K562 (cell line): ENCODE results near the gene ARPC1A. TPM values are rescaled to one million over a fixed set of nuclear protein-coding genes. Genes with fewer than 3 reads are reported as not detected.

Experiments
- ATAC-seq: fragments of 200-7000 bp; cut with Tn5 transposase; 3 replicates; pipeline ENCODE4 v1.9.1; 2020; ENCODE audit warnings: moderate library complexity
- BruUV-seq: library from RNA; stranded (reverse); fragments of 400-500 nt; replicated peaks from 2 replicates; lab custom pipeline; 2021; lab: Mats Ljungman, UMichigan
- CTCF ChIA-PET: fragments of 300-600 bp; formaldehyde crosslinking; extraction: SDS; loops from one replicate; lab custom pipeline; 2021; ENCODE audit warnings: low intra/inter-chr PET ratio; lab: Yijun Ruan, JAX
- POLR2A ChIA-PET: fragments of 300-600, 350-650 bp; sonication (Branson Sonifier 250); formaldehyde crosslinking; extraction: SDS; loops from one replicate; lab custom pipeline; 2021; ENCODE audit warnings: antibody characterized with exemption, inconsistent platforms; lab: Yijun Ruan, JAX
- DNase-seq, 4 experiments: peaks; one replicate each; pipeline versions ENCODE4 v3.0.0 to v3.0.0-alpha.2; 2011 to 2018; ENCODE audit warnings: low spot score in 3 of 4, mixed read lengths in 3 of 4; ENCODE audit errors: extremely low read depth in 1 of 4
- FAIRE-seq: peaks from 2 replicates; lab custom pipeline; 2011; peaks lifted over from hg19 to GRCh38; lab: Jason Lieb, UNC
- H2AFZ ChIP-seq: 2 replicates; pipeline ENCODE4 v1.6.0; 2011; ENCODE audit warnings: low read depth, low read length, control low read depth, inconsistent platforms
- H3K27ac ChIP-seq: fragments of 200-600 bp; 3 replicates; pipeline ENCODE4 v1.8.0; 2011; ENCODE audit warnings: low read depth, mild to moderate bottlenecking, control low read depth, inconsistent platforms, low read length, moderate library complexity, mixed read lengths; ENCODE audit errors: extremely low read depth
- H3K27me3 ChIP-seq, 2 experiments: fragments of 300-600 bp in 1 of 2; 2 replicates in 1 of 2; 3 replicates in 1 of 2; pipeline versions ENCODE4 v1.6.0 to v1.8.0; 2011; ENCODE audit warnings: inconsistent platforms in 2 of 2, low read length in 2 of 2, mild to moderate bottlenecking in 1 of 2, mixed read lengths in 1 of 2, moderate library complexity in 1 of 2; ENCODE audit not compliant: control insufficient read depth in 2 of 2, insufficient read depth in 2 of 2
- H3K36me3 ChIP-seq: fragments of 300-600 bp; 3 replicates; pipeline ENCODE4 v1.8.0; 2011; ENCODE audit warnings: mild to moderate bottlenecking, low read length, inconsistent platforms; ENCODE audit not compliant: control insufficient read depth, insufficient read depth
- H3K4me1 ChIP-seq, 2 experiments: fragments of 200-600 bp in 1 of 2; replicated peaks in 1 of 2; 2 replicates in 1 of 2; 3 replicates in 1 of 2; pipeline versions ENCODE4 v1.5.1 to v1.8.0; 2011; ENCODE audit warnings: inconsistent platforms in 2 of 2, low read length in 2 of 2, mild to moderate bottlenecking in 1 of 2, mixed read lengths in 1 of 2, moderate library complexity in 1 of 2; ENCODE audit not compliant: control insufficient read depth in 2 of 2, insufficient read depth in 2 of 2
- H3K4me2 ChIP-seq: 2 replicates; pipeline ENCODE4 v1.6.1; 2011; ENCODE audit warnings: low read length, control low read depth, inconsistent platforms, mixed read lengths; ENCODE audit not compliant: insufficient read depth
- H3K4me3 ChIP-seq: fragments of 200-600 bp; sonication (generic), shearing (Covaris generic); 2 replicates; pipeline ENCODE4 v1.5.1; 2016; ENCODE audit warnings: control low read depth, inconsistent platforms
- H3K79me2 ChIP-seq: fragments of 200-600 bp; 3 replicates; pipeline ENCODE4 v1.8.0; 2011; ENCODE audit warnings: low read length, inconsistent platforms; ENCODE audit not compliant: control insufficient read depth, insufficient read depth
- H3K9ac ChIP-seq, 2 experiments: 2 replicates each; pipeline versions ENCODE4 v1.6.0 to v1.6.1; 2011; ENCODE audit warnings: low read depth in 2 of 2, low read length in 2 of 2, control low read depth in 1 of 2, inconsistent platforms in 1 of 2, mild to moderate bottlenecking in 1 of 2, mixed read lengths in 1 of 2; ENCODE audit not compliant: insufficient read depth in 1 of 2
- H3K9me1 ChIP-seq: one replicate; pipeline ENCODE4 v1.6.0; 2011; ENCODE audit warnings: inconsistent platforms, mild to moderate bottlenecking, low read length, moderate library complexity; ENCODE audit not compliant: control insufficient read depth, insufficient read depth
- H3K9me3 ChIP-seq: replicated peaks from 2 replicates; pipeline ENCODE4 v1.5.1; 2011; ENCODE audit warnings: low read depth, low read length, inconsistent platforms; ENCODE audit not compliant: control insufficient read depth, insufficient read depth
- H4K20me1 ChIP-seq: replicated peaks from 2 replicates; pipeline ENCODE4 v1.6.1; 2011; ENCODE audit warnings: low read length, inconsistent platforms, mixed read lengths; ENCODE audit not compliant: control insufficient read depth, insufficient read depth
- ARHGAP35 ChIP-seq: fragments of 450-650 bp; IDR thresholded peaks from 2 replicates; pipeline ENCODE4 v1.6.1; 2018; ENCODE audit not compliant: partially characterized antibody
- BCOR ChIP-seq: fragments of 450-650 bp; IDR thresholded peaks from 2 replicates; pipeline ENCODE4 v1.6.1; 2016
- E2F8 ChIP-seq: fragments of 450-650 bp; IDR thresholded peaks from 2 replicates; pipeline ENCODE4 v1.7.1; 2018; ENCODE audit warnings: mild to moderate bottlenecking, low read depth; ENCODE audit not compliant: partially characterized antibody
- GATA2 ChIP-seq: sonication (generic); formaldehyde crosslinking; IDR thresholded peaks from 2 replicates; pipeline ENCODE4 v1.4.0; 2020; ENCODE audit warnings: mild to moderate bottlenecking, missing genetic modification reagents
- HNRNPUL1 ChIP-seq: fragments of 200-400 bp; formaldehyde crosslinking; IDR thresholded peaks from 2 replicates; pipeline ENCODE4 v1.6.1; 2017; ENCODE audit warnings: low read length
- NBN ChIP-seq: fragments of 450-650 bp; IDR thresholded peaks from 2 replicates; pipeline ENCODE4 v1.6.1; 2016; ENCODE audit warnings: low read depth, mild to moderate bottlenecking
- NFIX ChIP-seq: fragments of 250-450 bp; sonication (Bioruptor Pico); IDR thresholded peaks from 2 replicates; pipeline ENCODE4 v1.4.0; 2020; ENCODE audit warnings: low read depth, mild to moderate bottlenecking, moderate library complexity
- POLR2G ChIP-seq: fragments of 200-400 bp; formaldehyde crosslinking; IDR thresholded peaks from 2 replicates; pipeline ENCODE4 v1.6.1; 2017; ENCODE audit warnings: low read depth, mild to moderate bottlenecking, antibody characterized with exemption, low read length, moderate library complexity
- WGBS: fragments of 100-300 bp; shearing (Covaris generic); methylation state at CpG from one replicate; pipeline ENCODE4 v1.1.6; 2016; ENCODE audit warnings: low coverage, mixed read lengths; ENCODE audit not compliant: insufficient coverage; ENCODE audit errors: missing lambda C conversion rate; 5-methylcytosine and 5-hydroxymethylcytosine counted together
- in situ Hi-C: fragments of 300-500 bp; cut with MboI; formaldehyde crosslinking; loops from 4 replicates; pipeline ENCODE4 v1.15.0; 2018; ENCODE audit warnings: inconsistent platforms, mixed read lengths
- intact Hi-C: fragments of 100-400 bp; cut with micrococcal nuclease; formaldehyde crosslinking; loops from 2 replicates; pipeline ENCODE4 v1.14.2; 2022
- polyA plus RNA-seq, 8 experiments: library from polyadenylated mRNA; depleted of rRNA in 4 of 8; stranded (reverse) in 5 of 8; unstranded in 3 of 8; fragments of >200 nt; fragmentation: Nextera tagmentation in 2 of 8; fragmentation: Illumina TruSeq in 1 of 8; extraction: Ambion mirVana in 2 of 8; extraction: Trizol in 1 of 8; gene quantifications; 2 replicates each; pipeline versions ENCODE4 v1.2.1 to v1.2.3, GENCODE V29; 2011 to 2014; ENCODE audit warnings: inconsistent platforms in 1 of 8, missing spikeins in 1 of 8
- total RNA-seq, 7 experiments: library from RNA; depleted of rRNA in 6 of 7; stranded (reverse); fragments of >200 nt in 6 of 7; fragmentation: Illumina TruSeq in 2 of 7; extraction: Trizol in 2 of 7; gene quantifications; 2 replicates each; pipeline versions ENCODE4 v1.2.1 to v1.2.3, GENCODE V29; 2011 to 2021; ENCODE audit warnings: low replicate concordance in 1 of 7

Gene ARPC1A
- total and polyA plus RNA-seq, 9 of the 15 experiments (the other 6 are each of a cell fraction or from before 2014, with no cell fraction given): 39.5 to 151 (median 86.1) TPM

- H3K9me1 ChIP-seq: no peaks in the 10 kb centered on the region
- no peak overlapping the region for H3K27ac ChIP-seq
- H3K9ac ChIP-seq: peak overlapping the region in 1 of 2 experiments; percentile 73; a peak in 2 of 4 replicates
- ATAC-seq (peak; percentile 8; the same call in 1 of the 3 replicates), FAIRE-seq (no peak), DNase-seq (no peak)
- no peaks in the 10 kb centered on the region for H3K9me3 ChIP-seq
- no peaks in the 10 kb centered on the region for H3K79me2 ChIP-seq
- ChIA-PET CTCF (interaction anchor here (4.4 kb wide), 1 partner anchor 20 kb away, joined by 18 read pairs; no protein-coding TSS in a partner anchor), POLR2A (interaction anchor here (1.0 to 1.2 kb wide), 3 partner anchors 9 to 38 kb away, joined by 4 to 6 read pairs (median 4); no protein-coding TSS in a partner anchor)
- TF ChIP-seq ARHGAP35: no peak
- peak; percentile 39; the same call in 1 of the 2 replicates for TF ChIP-seq POLR2G
- in situ Hi-C loops (no loop called here), intact Hi-C loops (no loop called here)
- H3K4me2 ChIP-seq: no peak overlapping the region
- no peak overlapping the region for H2AFZ ChIP-seq
- H3K4me3 ChIP-seq: no peak overlapping the region
- BruUV-seq: no TSS peak
- peaks cover 27 to 45% of the 10 kb centered on the region in 2 experiments for H3K4me1 ChIP-seq
- H3K36me3 ChIP-seq: peaks cover 47% of the 10 kb centered on the region
- WGBS: 85% methylated on average over 9 of the region's 11 CpGs
- H3K27me3 ChIP-seq: no peaks in the 10 kb centered on the region
- no peaks in the 10 kb centered on the region; the same call in 1 of the 2 replicates for H4K20me1 ChIP-seq
Observed at GRCh38 chr7:99366646-99367045, 40.9 kb downstream of the ARPC1A start.

GRCh38 chr7:99368750-99369389 lies 43.2 kb downstream of the ARPC1A start:
- Histone ChIP-seq H3K27ac (peak overlapping the region; percentile 7; the same call in 2 of the 3 replicates), H3K9me3 (no peaks in the 10 kb centered on the region), H2AFZ (no peak overlapping the region), H3K9ac (peak overlapping the region in 1 of 2 experiments; percentile 68; a peak in 1 of 4 replicates), H4K20me1 (no peaks in the 10 kb centered on the region; the same call in 1 of the 2 replicates), H3K9me1 (no peaks in the 10 kb centered on the region), H3K79me2 (no peaks in the 10 kb centered on the region), H3K4me2 (no peak overlapping the region), H3K36me3 (peaks cover 32% of the 10 kb centered on the region), H3K27me3 (no peaks in the 10 kb centered on the region), H3K4me1 (peaks cover 24 to 55% of the 10 kb centered on the region in 2 experiments), H3K4me3 (no peak overlapping the region)
- no peak for FAIRE-seq
- no peak for TF ChIP-seq NFIX
- TF ChIP-seq BCOR: no peak
- TF ChIP-seq NBN: no peak
- no peak for TF ChIP-seq E2F8
- no peak for TF ChIP-seq HNRNPUL1
- no peak for TF ChIP-seq GATA2 (CRISPR knock-in tag)
- ChIA-PET CTCF (no interaction called here), POLR2A (interaction anchor here (0.6 to 1.7 kb wide), 7 partner anchors 8 to 522 kb away, joined by 3 to 8 read pairs (median 3); no protein-coding TSS in a partner anchor)
- no peak for ATAC-seq
- intact Hi-C loops: no loop called here
- no TSS peak for BruUV-seq
- WGBS: 74% methylated on average over 13 of the region's 13 CpGs
- in situ Hi-C loops: no loop called here
- DNase-seq: peak in 1 of 4 experiments; percentile 8
